CD14-positive monocyte (primary cell): ENCODE results near the gene PPP2R1B. TPM values are rescaled to one million over a fixed set of nuclear protein-coding genes. Genes with fewer than 3 reads are reported as not detected.

ENCODE experiments used
- DNase-seq, 3 donors: peaks; one replicate each; pipeline ENCODE4 v3.0.0-alpha.2; 2011 to 2022
- H2AFZ ChIP-seq: 2 replicates; pipeline ENCODE4 v1.6.0; 2012; ENCODE audit warnings: mild to moderate bottlenecking, low read depth, low read length, inconsistent platforms; ENCODE audit not compliant: insufficient read depth, poor library complexity, severe bottlenecking
- H3K27ac ChIP-seq, 2 donors: 1 replicate in 1 of 2; 2 replicates in 1 of 2; pipeline ENCODE4 v1.5.1; 2012 to 2013; ENCODE audit warnings: low read length in 2 of 2, control low read depth in 1 of 2, inconsistent platforms in 1 of 2, low read depth in 1 of 2, mild to moderate bottlenecking in 1 of 2
- H3K27me3 ChIP-seq, 2 donors: one replicate each; pipeline versions ENCODE4 v1.6.0 to v1.6.1; 2011 to 2013; ENCODE audit warnings: low read length in 2 of 2; ENCODE audit not compliant: control insufficient read depth in 2 of 2, insufficient read depth in 2 of 2
- H3K36me3 ChIP-seq, 2 donors: replicated peaks in 1 of 2; 1 replicate in 1 of 2; 2 replicates in 1 of 2; pipeline versions ENCODE4 v1.5.1 to v1.6.1; 2012 to 2013; ENCODE audit warnings: low read length in 2 of 2, control low read depth in 1 of 2, inconsistent platforms in 1 of 2, mild to moderate bottlenecking in 1 of 2; ENCODE audit not compliant: insufficient read depth in 2 of 2, control insufficient read depth in 1 of 2
- H3K4me1 ChIP-seq, 2 donors: 1 replicate in 1 of 2; 2 replicates in 1 of 2; pipeline versions ENCODE4 v1.5.1 to v1.6.1; 2012 to 2013; ENCODE audit warnings: low read length in 2 of 2, control low read depth in 1 of 2, inconsistent platforms in 1 of 2, mild to moderate bottlenecking in 1 of 2, moderate library complexity in 1 of 2; ENCODE audit not compliant: insufficient read depth in 2 of 2, control insufficient read depth in 1 of 2
- H3K4me2 ChIP-seq: replicated peaks from 2 replicates; pipeline ENCODE3; 2012; ENCODE audit warnings: low read length, moderate library complexity, mild to moderate bottlenecking; ENCODE audit not compliant: poor library complexity, severe bottlenecking; ENCODE audit errors: extremely low read depth
- H3K4me3 ChIP-seq, 3 experiments: fragments of 200-600 bp in 1 of 3; sonication (generic) in 1 of 3; replicated peaks in 1 of 3; 1 replicate in 2 of 3; 2 replicates in 1 of 3; pipeline ENCODE4 v1.5.1; 2011 to 2013; ENCODE audit warnings: low read length in 3 of 3, mild to moderate bottlenecking in 3 of 3, control low read depth in 2 of 3, low read depth in 2 of 3, inconsistent platforms in 1 of 3, moderate library complexity in 1 of 3
- H3K79me2 ChIP-seq: 2 replicates; pipeline ENCODE4 v1.6.0; 2012; ENCODE audit warnings: mild to moderate bottlenecking, control low read depth, inconsistent platforms, low read length, moderate library complexity; ENCODE audit not compliant: insufficient read depth
- H3K9ac ChIP-seq: 2 replicates; pipeline ENCODE4 v1.6.0; 2017; ENCODE audit warnings: low read length, mild to moderate bottlenecking; ENCODE audit not compliant: insufficient read depth, poor library complexity, severe bottlenecking
- H3K9me3 ChIP-seq, 2 donors: replicated peaks in 1 of 2; 1 replicate in 1 of 2; 2 replicates in 1 of 2; pipeline versions ENCODE4 v1.5.1 to v1.6.1; 2012 to 2013; ENCODE audit warnings: low read length in 2 of 2, control low read depth in 1 of 2; ENCODE audit not compliant: control insufficient read depth in 1 of 2, insufficient read depth in 1 of 2
- H4K20me1 ChIP-seq: 2 replicates; pipeline ENCODE4 v1.6.0; 2012; ENCODE audit warnings: mild to moderate bottlenecking, low read length, control low read depth, moderate library complexity; ENCODE audit not compliant: insufficient read depth
- H3K27ac Mint-ChIP-seq, 7 donors: one replicate each; pipeline ENCODE4 v1.8.0; 2020; ENCODE audit warnings: mild to moderate bottlenecking in 7 of 7, mixed read lengths in 7 of 7, moderate library complexity in 6 of 7, inconsistent platforms in 2 of 7
- H3K27me3 Mint-ChIP-seq, 3 donors: one replicate each; pipeline ENCODE4 v1.8.0; 2021 to 2022; ENCODE audit warnings: low read depth in 3 of 3, mild to moderate bottlenecking in 3 of 3, mixed read lengths in 3 of 3, moderate library complexity in 3 of 3, inconsistent platforms in 1 of 3
- H3K36me3 Mint-ChIP-seq, 2 donors: one replicate each; pipeline ENCODE4 v1.8.0; 2020; ENCODE audit warnings: mixed read lengths in 2 of 2, inconsistent platforms in 1 of 2, mild to moderate bottlenecking in 1 of 2
- H3K4me1 Mint-ChIP-seq: one replicate; pipeline ENCODE4 v1.8.0; 2020; ENCODE audit warnings: mild to moderate bottlenecking, mixed read lengths
- H3K4me3 Mint-ChIP-seq, 2 donors: one replicate each; pipeline ENCODE4 v1.8.0; 2020; ENCODE audit warnings: mild to moderate bottlenecking in 2 of 2, mixed read lengths in 2 of 2, moderate library complexity in 1 of 2
- H3K9me3 Mint-ChIP-seq, 7 donors: one replicate each; pipeline ENCODE4 v1.8.0; 2020 to 2022; ENCODE audit warnings: mixed read lengths in 7 of 7, mild to moderate bottlenecking in 6 of 7, moderate library complexity in 6 of 7, inconsistent platforms in 2 of 7
- WGBS: methylation state at CpG from one replicate; pipeline ENCODE4 v1.1.5; 2013; ENCODE audit warnings: missing lambda C conversion rate; ENCODE audit not compliant: insufficient coverage; 5-methylcytosine and 5-hydroxymethylcytosine counted together
- intact Hi-C, 2 donors: fragments of 100-400 bp; cut with micrococcal nuclease; formaldehyde crosslinking; loops; one replicate each; pipeline versions ENCODE4 v1.15.0 to v1.15.1; 2023
- polyA plus RNA-seq, 3 donors: library from polyadenylated mRNA; depleted of rRNA in 1 of 3; unstranded in 2 of 3; stranded (reverse) in 1 of 3; fragments of 300-500 nt in 2 of 3; fragments of >200 nt in 1 of 3; fragmentation: Illumina TruSeq in 2 of 3; gene quantifications; 1 replicate in 2 of 3; 2 replicates in 1 of 3; pipeline ENCODE4 v1.2.3, GENCODE V29; 2012 to 2021
- TF ChIP-seq, protein P1 (sequence below): fragments of 200-600 bp; IDR thresholded peaks from one replicate; pipeline ENCODE4 v1.8.0; 2022; ENCODE audit warnings: antibody characterized with exemption, mild to moderate bottlenecking

Gene PPP2R1B
- polyA plus RNA-seq, 3 donors: 5.4 to 16.9 (median 11.2) TPM

DNA sequence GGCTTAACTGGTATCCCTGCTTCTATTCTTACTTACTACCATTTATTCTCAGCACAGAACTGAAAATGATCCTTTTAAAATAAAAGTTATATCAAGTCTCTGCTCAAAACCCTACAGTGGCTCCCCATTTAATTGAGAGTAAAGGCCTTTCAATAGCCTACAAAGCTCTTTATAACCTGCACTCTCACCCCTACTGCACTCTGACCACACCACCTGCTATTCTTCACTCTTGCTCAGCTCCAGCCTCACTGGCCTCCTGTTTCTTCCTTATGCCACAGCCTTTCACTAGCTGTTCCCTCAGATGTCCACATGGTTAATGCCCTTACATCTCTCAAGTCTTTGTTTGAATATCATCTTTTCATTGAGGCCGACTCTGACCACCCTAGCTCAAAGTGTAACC is 40.9 kb upstream of the PPP2R1B start:
- Histone ChIP-seq H3K4me3 (no peak overlapping the region), H3K27ac (no peak overlapping the region), H3K4me1 (no peaks in the 10 kb centered on the region), H3K4me2 (no peak overlapping the region), H2AFZ (no peak overlapping the region), H3K9ac (no peak overlapping the region), H3K27me3 (no peaks in the 10 kb centered on the region), H3K79me2 (no peaks in the 10 kb centered on the region), H3K9me3 (no peaks in the 10 kb centered on the region), H3K36me3 (peaks cover 16 to 75% of the 10 kb centered on the region in 2 donors), H4K20me1 (no peaks in the 10 kb centered on the region)
- no CpG with 5 or more reads among the region's 1 CpG for WGBS
- Mint-ChIP-seq H3K9me3 (no peaks in the 10 kb centered on the region), H3K4me3 (no peak overlapping the region), H3K4me1 (no peaks in the 10 kb centered on the region), H3K36me3 (peaks cover 52 to 68% of the 10 kb centered on the region in 2 donors), H3K27ac (no peak overlapping the region), H3K27me3 (no peaks in the 10 kb centered on the region)
- no peak for DNase-seq
- intact Hi-C loops: no loop called here
- TF ChIP-seq, protein P1, sequence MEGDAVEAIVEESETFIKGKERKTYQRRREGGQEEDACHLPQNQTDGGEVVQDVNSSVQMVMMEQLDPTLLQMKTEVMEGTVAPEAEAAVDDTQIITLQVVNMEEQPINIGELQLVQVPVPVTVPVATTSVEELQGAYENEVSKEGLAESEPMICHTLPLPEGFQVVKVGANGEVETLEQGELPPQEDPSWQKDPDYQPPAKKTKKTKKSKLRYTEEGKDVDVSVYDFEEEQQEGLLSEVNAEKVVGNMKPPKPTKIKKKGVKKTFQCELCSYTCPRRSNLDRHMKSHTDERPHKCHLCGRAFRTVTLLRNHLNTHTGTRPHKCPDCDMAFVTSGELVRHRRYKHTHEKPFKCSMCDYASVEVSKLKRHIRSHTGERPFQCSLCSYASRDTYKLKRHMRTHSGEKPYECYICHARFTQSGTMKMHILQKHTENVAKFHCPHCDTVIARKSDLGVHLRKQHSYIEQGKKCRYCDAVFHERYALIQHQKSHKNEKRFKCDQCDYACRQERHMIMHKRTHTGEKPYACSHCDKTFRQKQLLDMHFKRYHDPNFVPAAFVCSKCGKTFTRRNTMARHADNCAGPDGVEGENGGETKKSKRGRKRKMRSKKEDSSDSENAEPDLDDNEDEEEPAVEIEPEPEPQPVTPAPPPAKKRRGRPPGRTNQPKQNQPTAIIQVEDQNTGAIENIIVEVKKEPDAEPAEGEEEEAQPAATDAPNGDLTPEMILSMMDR: no peak

DNA sequence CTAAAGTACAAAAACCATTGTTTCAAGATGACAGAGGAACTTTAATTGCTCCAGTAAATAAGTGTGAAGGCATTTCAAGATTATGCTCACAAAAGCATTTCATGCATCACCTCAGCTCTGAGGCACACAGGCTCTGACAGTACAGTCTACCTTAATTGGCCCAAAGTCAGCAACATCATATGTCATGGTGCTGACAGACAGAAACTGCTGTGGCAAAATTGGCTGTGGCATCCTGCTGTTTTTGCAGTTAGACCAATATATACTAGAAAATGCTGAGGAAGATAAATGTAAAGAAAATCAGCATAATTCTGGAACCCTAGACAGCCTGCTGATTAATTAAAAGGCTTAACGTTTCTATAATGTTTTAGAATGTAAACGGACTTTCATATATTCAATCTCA is 34.9 kb upstream of the PPP2R1B start:
- H3K4me2 ChIP-seq: no peak overlapping the region
- no peaks in the 10 kb centered on the region for H3K27me3 ChIP-seq
- DNase-seq: no peak
- peaks cover 3 to 8% of the 10 kb centered on the region in 2 donors for H3K4me1 ChIP-seq
- no peak overlapping the region for H3K4me3 Mint-ChIP-seq
- H3K27ac Mint-ChIP-seq: no peak overlapping the region
- peaks cover 5 to 81% of the 10 kb centered on the region in 2 donors for H3K36me3 ChIP-seq
- peaks cover 17 to 21% of the 10 kb centered on the region in 2 donors for H3K9me3 ChIP-seq
- peaks cover 15 to 35% (median 28%) of the 10 kb centered on the region in 7 donors for H3K9me3 Mint-ChIP-seq
- H3K79me2 ChIP-seq: no peaks in the 10 kb centered on the region
- no peak overlapping the region for H3K27ac ChIP-seq
- no peaks in the 10 kb centered on the region for H3K27me3 Mint-ChIP-seq
- no peak overlapping the region for H3K9ac ChIP-seq
- H3K36me3 Mint-ChIP-seq: peaks cover 55 to 73% of the 10 kb centered on the region in 2 donors
- TF ChIP-seq, protein P1: no peak
- intact Hi-C loops: no loop called here
- no peaks in the 10 kb centered on the region for H4K20me1 ChIP-seq
- H2AFZ ChIP-seq: no peak overlapping the region
- WGBS: no CpG with 5 or more reads among the region's 2 CpGs
- peaks cover 7% of the 10 kb centered on the region for H3K4me1 Mint-ChIP-seq
- H3K4me3 ChIP-seq: no peak overlapping the region
